PC-9 (cell line): ENCODE measurements around the gene CRIP2. TPM values are rescaled to one million over a fixed set of nuclear protein-coding genes. Genes with fewer than 3 reads are reported as not detected.

Experiments
- Bru-seq: library from RNA; stranded (reverse); fragments of 400-500 nt; gene quantifications from one replicate; lab custom pipeline; 2021; lab: Mats Ljungman, UMichigan
- BruChase-seq, 2 experiments: library from RNA; stranded (reverse); fragments of 400-500 nt; gene quantifications; one replicate each; lab custom pipeline; 2021; lab: Mats Ljungman, UMichigan
- BruUV-seq: library from RNA; stranded (reverse); fragments of 400-500 nt; replicated peaks from 2 replicates; lab custom pipeline; 2021; lab: Mats Ljungman, UMichigan
- CTCF ChIA-PET: fragments of 300-600 bp; sonication (Branson Sonifier 250); formaldehyde crosslinking; loops from one replicate; lab custom pipeline; 2022; ENCODE audit warnings: antibody characterized with exemption; lab: Charles Lee
- POLR2A ChIA-PET: fragments of 300-600 bp; sonication (Branson Sonifier 250); formaldehyde crosslinking; loops from one replicate; lab custom pipeline; 2022; ENCODE audit warnings: antibody characterized with exemption; ENCODE audit not compliant: unreplicated experiment; lab: Charles Lee
- DNase-seq, 2 experiments: peaks; one replicate each; pipeline versions ENCODE4 v3.0.0 to v3.0.0-alpha.2; 2015 to 2022; ENCODE audit warnings: mixed read lengths in 1 of 2
- H2AFZ ChIP-seq: fragments of 200-600 bp; sonication (generic); 2 replicates; pipeline ENCODE4 v1.8.1; 2017; ENCODE audit warnings: antibody characterized with exemption
- H3F3A ChIP-seq: fragments of 200-600 bp; sonication (generic); 2 replicates; pipeline ENCODE4 v1.8.1; 2017; ENCODE audit warnings: antibody characterized with exemption, mild to moderate bottlenecking, low read depth; ENCODE audit not compliant: insufficient read depth
- H3K27ac ChIP-seq: fragments of 200-600 bp; sonication (generic); 2 replicates; pipeline ENCODE4 v1.6.1; 2016; ENCODE audit warnings: mixed run types
- H3K27me3 ChIP-seq: fragments of 200-600 bp; sonication (generic); 2 replicates; pipeline ENCODE4 v1.6.1; 2016; ENCODE audit warnings: low read depth, mixed run types; ENCODE audit not compliant: insufficient read depth
- H3K36me3 ChIP-seq: fragments of 200-600 bp; sonication (generic); 2 replicates; pipeline ENCODE4 v1.6.1; 2016; ENCODE audit warnings: low read depth, mixed run types
- H3K4me1 ChIP-seq: fragments of 200-600 bp; sonication (generic); replicated peaks from 2 replicates; pipeline ENCODE4 v1.6.1; 2016; ENCODE audit warnings: mixed run types; ENCODE audit not compliant: insufficient read depth
- H3K4me2 ChIP-seq: fragments of 200-600 bp; sonication (generic); 2 replicates; pipeline ENCODE4 v1.6.1; 2017; ENCODE audit warnings: mixed run types
- H3K4me3 ChIP-seq: fragments of 200-600 bp; sonication (generic); 2 replicates; pipeline ENCODE4 v1.6.1; 2016; ENCODE audit warnings: mixed run types
- H3K79me2 ChIP-seq: fragments of 200-600 bp; sonication (generic); 2 replicates; pipeline ENCODE4 v1.6.1; 2017; ENCODE audit warnings: low read depth, mixed run types
- H3K9me2 ChIP-seq: fragments of 200-600 bp; sonication (generic); 2 replicates; pipeline ENCODE4 v1.8.1; 2017; ENCODE audit warnings: mild to moderate bottlenecking; ENCODE audit not compliant: insufficient read depth
- H3K9me3 ChIP-seq: fragments of 200-600 bp; sonication (generic); 2 replicates; pipeline ENCODE4 v1.8.1; 2016; ENCODE audit warnings: low read depth; ENCODE audit not compliant: insufficient read depth
- H4K20me1 ChIP-seq: fragments of 200-600 bp; sonication (generic); 2 replicates; pipeline ENCODE4 v1.8.1; 2017; ENCODE audit not compliant: insufficient read depth
- EZH2 ChIP-seq: fragments of 200-600 bp; sonication (generic); IDR thresholded peaks from 2 replicates; pipeline ENCODE4 v1.8.0; 2017; ENCODE audit warnings: antibody characterized with exemption, low read depth
- intact Hi-C: fragments of 100-400 bp; cut with micrococcal nuclease; formaldehyde crosslinking; loops from one replicate; pipeline ENCODE4 v1.10.0; 2022; ENCODE audit not compliant: unreplicated experiment
- long read RNA-seq: library from polyadenylated mRNA; stranded (forward); transcript quantifications from one replicate; pipeline ENCODE4 v2.0.0, GENCODE V29; 2022
- total RNA-seq: library from RNA; stranded (reverse); gene quantifications from 2 replicates; pipeline ENCODE4 v1.2.3, GENCODE V29; 2021
- TF ChIP-seq, protein P1 (sequence below): fragments of 200-600 bp; sonication (generic); conservative IDR thresholded peaks from 2 replicates; pipeline ENCODE4 v1.6.1; 2017; ENCODE audit warnings: mixed run types, antibody characterized with exemption, mild to moderate bottlenecking, moderate library complexity

CRIP2 gene, protein sequence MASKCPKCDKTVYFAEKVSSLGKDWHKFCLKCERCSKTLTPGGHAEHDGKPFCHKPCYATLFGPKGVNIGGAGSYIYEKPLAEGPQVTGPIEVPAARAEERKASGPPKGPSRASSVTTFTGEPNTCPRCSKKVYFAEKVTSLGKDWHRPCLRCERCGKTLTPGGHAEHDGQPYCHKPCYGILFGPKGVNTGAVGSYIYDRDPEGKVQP
- total RNA-seq (42.5 and 50.2 TPM in 2 replicates), Bru-seq, nascent RNA (percentile 30 among the genes with signal in this experiment), BruChase-seq, experiment 1, labeled RNA remaining after a 2-hour chase (percentile 38 among the genes with signal in this experiment), BruChase-seq, experiment 2, labeled RNA remaining after a 6-hour chase (percentile 65 among the genes with signal in this experiment)
- long read RNA-seq, transcript CRIP2-201 (8 exons, 1,857 nt), result major isoform, 148 of 176 reads
- long read RNA-seq, transcript CRIP2-203 (7 exons, 991 nt), result minor isoform, 14 of 176 reads
- long read RNA-seq, partial matches to known transcripts, result 4 of 176 reads
- long read RNA-seq, other reads (novel, unspliced or antisense), result 8 of 176 reads

DNA sequence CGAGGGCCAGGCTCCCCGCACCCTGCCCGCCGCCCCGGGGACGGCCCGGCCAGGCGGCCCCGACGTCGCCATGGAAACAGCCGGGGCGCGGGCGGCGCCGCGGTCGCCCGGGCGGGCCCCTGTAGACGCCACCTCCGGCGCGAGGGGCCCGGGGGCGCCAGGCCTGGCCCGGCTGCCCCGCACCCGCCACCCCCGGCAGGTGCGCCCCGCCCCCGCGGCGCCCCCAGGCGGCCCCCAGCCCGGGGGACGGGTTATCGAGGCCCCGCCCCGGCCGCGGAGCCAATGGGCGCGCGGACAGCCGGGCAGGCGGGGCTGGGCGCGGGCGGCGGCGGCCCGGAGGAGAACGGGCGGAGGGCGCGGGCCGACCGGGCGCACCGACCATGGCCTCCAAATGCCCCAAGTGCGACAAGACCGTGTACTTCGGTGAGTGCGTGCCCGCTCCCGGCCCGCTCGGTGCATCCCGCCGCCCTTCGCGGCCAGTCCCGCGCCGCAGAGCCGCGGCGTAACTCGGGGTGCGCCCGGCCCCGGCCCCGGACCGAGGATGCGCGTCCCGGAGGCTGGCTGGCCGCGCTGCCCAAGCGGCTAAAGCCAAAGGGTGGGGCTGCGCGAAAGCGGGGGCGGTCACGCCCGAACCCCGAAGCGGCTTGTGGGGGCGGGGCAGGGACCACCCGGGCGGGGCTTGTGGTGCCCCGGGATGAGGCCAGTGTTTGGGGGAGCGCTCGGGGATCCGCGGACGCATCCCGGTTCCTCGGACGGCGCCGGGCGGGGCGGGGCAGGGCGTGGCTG, at the start of gene CRIP2:
Gene CRIP2 (plus strand): TSS at position 339 of the 786 bp plus-strand sequence. CDS start 42 bp downstream, at position 381.
- H3K9me3 ChIP-seq, result no peaks in the 10 kb centered on the region
- H3K4me3 ChIP-seq, result peak within 1 kb of the TSS; percentile 66
- H3K27ac ChIP-seq, result no peak within 1 kb of the TSS
- intact Hi-C loops, result no loop called here
- TF ChIP-seq, protein P1, sequence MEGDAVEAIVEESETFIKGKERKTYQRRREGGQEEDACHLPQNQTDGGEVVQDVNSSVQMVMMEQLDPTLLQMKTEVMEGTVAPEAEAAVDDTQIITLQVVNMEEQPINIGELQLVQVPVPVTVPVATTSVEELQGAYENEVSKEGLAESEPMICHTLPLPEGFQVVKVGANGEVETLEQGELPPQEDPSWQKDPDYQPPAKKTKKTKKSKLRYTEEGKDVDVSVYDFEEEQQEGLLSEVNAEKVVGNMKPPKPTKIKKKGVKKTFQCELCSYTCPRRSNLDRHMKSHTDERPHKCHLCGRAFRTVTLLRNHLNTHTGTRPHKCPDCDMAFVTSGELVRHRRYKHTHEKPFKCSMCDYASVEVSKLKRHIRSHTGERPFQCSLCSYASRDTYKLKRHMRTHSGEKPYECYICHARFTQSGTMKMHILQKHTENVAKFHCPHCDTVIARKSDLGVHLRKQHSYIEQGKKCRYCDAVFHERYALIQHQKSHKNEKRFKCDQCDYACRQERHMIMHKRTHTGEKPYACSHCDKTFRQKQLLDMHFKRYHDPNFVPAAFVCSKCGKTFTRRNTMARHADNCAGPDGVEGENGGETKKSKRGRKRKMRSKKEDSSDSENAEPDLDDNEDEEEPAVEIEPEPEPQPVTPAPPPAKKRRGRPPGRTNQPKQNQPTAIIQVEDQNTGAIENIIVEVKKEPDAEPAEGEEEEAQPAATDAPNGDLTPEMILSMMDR, result no peak
- TF ChIP-seq EZH2, result no peak
- no peaks in the 10 kb centered on the region for H3K9me2 ChIP-seq
- peaks cover 18% of the 10 kb centered on the region; the same call in 1 of the 2 replicates for H3F3A ChIP-seq
- peak within 1 kb of the TSS; percentile 75 for H2AFZ ChIP-seq
- peaks cover 22% of the 10 kb centered on the region for H3K4me1 ChIP-seq
- POLR2A ChIA-PET, result no interaction called here
- no peaks in the 10 kb centered on the region; the same call in 1 of the 2 replicates for H4K20me1 ChIP-seq
- H3K27me3 ChIP-seq, result no peaks in the 10 kb centered on the region
- H3K79me2 ChIP-seq, result no peaks in the 10 kb centered on the region
- peak within 1 kb of the TSS; percentile 88 for H3K4me2 ChIP-seq
- peak in 1 of 2 experiments; percentile 68 for DNase-seq
- CTCF ChIA-PET, result no interaction called here
- no TSS peak for BruUV-seq
- no peaks in the 10 kb centered on the region for H3K36me3 ChIP-seq

DNA sequence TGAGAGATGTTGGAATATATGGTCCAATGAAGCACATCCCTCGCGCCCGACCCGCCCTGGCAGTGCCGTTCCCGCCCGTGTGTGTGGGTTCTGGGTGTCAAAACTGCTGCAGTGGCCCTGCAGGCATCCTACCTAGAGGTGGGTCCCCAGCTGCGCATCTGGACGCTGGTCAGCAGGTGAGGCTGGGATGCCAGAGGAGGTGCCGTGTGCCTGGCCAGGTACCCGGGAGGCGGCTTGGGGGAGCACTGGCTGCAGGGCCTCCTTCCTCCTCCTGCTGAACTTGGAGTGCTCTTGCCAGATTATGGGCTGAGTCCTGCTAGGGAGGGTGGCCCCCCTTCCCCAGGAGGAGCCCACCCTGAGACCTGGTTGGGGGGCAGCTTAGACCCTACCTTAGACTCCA, 49.8 kb upstream of the CRIP2 start:
- DNase-seq, result no peak
- H3K27ac ChIP-seq, result no peak overlapping the region
- no peaks in the 10 kb centered on the region for H3K9me2 ChIP-seq
- H3K4me2 ChIP-seq, result no peak overlapping the region
- BruUV-seq, result no TSS peak
- no peaks in the 10 kb centered on the region for H3K9me3 ChIP-seq
- peaks cover 12% of the 10 kb centered on the region for H3K4me1 ChIP-seq
- peaks cover 10% of the 10 kb centered on the region for H3F3A ChIP-seq
- H3K36me3 ChIP-seq, result no peaks in the 10 kb centered on the region
- ChIA-PET POLR2A (no interaction called here), CTCF (no interaction called here)
- peaks cover 87% of the 10 kb centered on the region for H3K79me2 ChIP-seq
- no peak overlapping the region for H2AFZ ChIP-seq
- intact Hi-C loops, result no loop called here
- H3K4me3 ChIP-seq, result no peak overlapping the region
- TF ChIP-seq, protein P1, result no peak
- TF ChIP-seq EZH2, result no peak
- peaks cover 59% of the 10 kb centered on the region for H4K20me1 ChIP-seq
- no peaks in the 10 kb centered on the region for H3K27me3 ChIP-seq

DNA sequence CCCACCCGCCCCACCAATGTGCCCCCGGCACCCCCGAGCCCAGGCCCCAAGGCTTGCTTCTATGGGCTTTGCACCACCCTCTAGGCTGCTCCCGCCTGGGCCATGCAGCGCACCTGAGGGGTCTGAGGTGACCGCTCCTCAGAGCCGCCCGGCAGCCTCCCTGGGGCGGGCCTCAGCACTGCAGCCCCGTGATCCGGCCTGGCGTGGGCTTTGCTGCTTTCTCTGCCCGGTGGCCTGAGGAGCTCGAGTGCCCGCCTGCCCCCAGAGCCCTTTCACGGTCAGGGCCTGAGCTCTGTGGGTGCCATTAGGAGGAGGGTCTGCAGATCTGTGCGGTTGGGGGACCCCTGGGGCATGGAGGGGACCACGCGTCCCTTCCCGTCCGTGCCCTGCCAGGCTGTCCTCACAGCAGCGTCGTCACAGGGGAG, 48.8 kb upstream of the CRIP2 start:
- intact Hi-C loops, result no loop called here
- CTCF ChIA-PET, result no interaction called here
- no TSS peak for BruUV-seq

More for the DNA sequence above, 48.8 kb upstream of the CRIP2 start:
- no peak overlapping the region for H2AFZ ChIP-seq
- peaks cover 67% of the 10 kb centered on the region for H4K20me1 ChIP-seq
- H3K79me2 ChIP-seq, result peaks cover 87% of the 10 kb centered on the region
- no peaks in the 10 kb centered on the region for H3K9me2 ChIP-seq
- H3K27ac ChIP-seq, result no peak overlapping the region
- no peak for DNase-seq
- no peaks in the 10 kb centered on the region for H3K36me3 ChIP-seq
- H3K4me1 ChIP-seq, result peaks cover 20% of the 10 kb centered on the region
- POLR2A ChIA-PET, result no interaction called here
- no peaks in the 10 kb centered on the region for H3K9me3 ChIP-seq
- no peak overlapping the region for H3K4me2 ChIP-seq
- no peaks in the 10 kb centered on the region for H3K27me3 ChIP-seq
- no peak for TF ChIP-seq EZH2
- TF ChIP-seq, protein P1, result no peak
- peaks cover 17% of the 10 kb centered on the region for H3F3A ChIP-seq
- H3K4me3 ChIP-seq, result no peak overlapping the region
